ENCODE data around the gene FILIP1L. TPM values are rescaled to one million over a fixed set of nuclear protein-coding genes. Genes with fewer than 3 reads are reported as not detected.

FILIP1L gene
- total RNA-seq: 10 to 100 TPM; 77.0 to 86.6 TPM
- long read RNA-seq, full-length matches to known transcripts: 30 of 41 reads
- long read RNA-seq, partial matches to known transcripts: 2 of 41 reads
- long read RNA-seq, other reads (novel, unspliced or antisense): 9 of 41 reads

GRCh38 chr3:100114413-100115030 is at the start of gene FILIP1L:
Gene FILIP1L, minus strand, starts transcription at chr3:100114501.
- intact Hi-C loops (cut with DNase I): loop anchor here in 1 of 2 donors (5.0 kb wide), 1 partner anchor 42 kb away; no protein-coding TSS in a partner anchor
- DNase-seq: peak; percentile 49
- ATAC-seq: peak; percentile 81 to 91

GRCh38 chr3:100163787-100164186 is 49.5 kb upstream of the FILIP1L start:
- DNase-seq (no peak), ATAC-seq (peak; percentile 59 to 83)
- intact Hi-C loops (cut with DNase I): no loop called here

GRCh38 chr3:100160521-100160920 is 46.2 kb upstream of the FILIP1L start:
- no peak for DNase-seq
- intact Hi-C loops (cut with DNase I): no loop called here
- no peak for ATAC-seq

- DNase-seq: no peak
- peak in 1 of 2 donors; percentile 48 for ATAC-seq
- intact Hi-C loops (cut with DNase I): no loop called here
Measured at GRCh38 chr3:100159331-100160153, 45.2 kb upstream of the FILIP1L start.

- DNase-seq (no peak), ATAC-seq (peak; percentile 65 to 80)
- intact Hi-C loops (cut with DNase I): no loop called here
Measured at GRCh38 chr3:100158918-100159330, 44.6 kb upstream of the FILIP1L start.

GRCh38 chr3:100157685-100158084 is 43.4 kb upstream of the FILIP1L start:
- intact Hi-C loops (cut with DNase I): no loop called here
- DNase-seq (no peak), ATAC-seq (peak in 1 of 2 donors; percentile 31)

GRCh38 chr3:100155590-100155989 is 41.3 kb upstream of the FILIP1L start:
- no peak for DNase-seq
- intact Hi-C loops (cut with DNase I): no loop called here
- no peak for ATAC-seq

GRCh38 chr3:100155128-100155527 is 40.8 kb upstream of the FILIP1L start:
- intact Hi-C loops (cut with DNase I): no loop called here
- DNase-seq (no peak), ATAC-seq (no peak)

GRCh38 chr3:100154171-100154570 is 39.9 kb upstream of the FILIP1L start:
- intact Hi-C loops (cut with DNase I): no loop called here
- no peak for ATAC-seq

GRCh38 chr3:100151024-100151707 is 36.9 kb upstream of the FILIP1L start:
- peak; percentile 64 to 76 for ATAC-seq

More at GRCh38 chr3:100154171-100154570, 39.9 kb upstream of the FILIP1L start:
- no peak for DNase-seq

GRCh38 chr3:100150473-100150872 is 36.2 kb upstream of the FILIP1L start:
- intact Hi-C loops (cut with DNase I): no loop called here
- peak; percentile 74 to 86 for ATAC-seq

More at GRCh38 chr3:100151024-100151707, 36.9 kb upstream of the FILIP1L start:
- intact Hi-C loops (cut with DNase I): no loop called here
- DNase-seq: no peak

GRCh38 chr3:100149713-100150415 is 35.6 kb upstream of the FILIP1L start:
- intact Hi-C loops (cut with DNase I): no loop called here
- no peak for ATAC-seq
- DNase-seq: no peak

More at GRCh38 chr3:100150473-100150872, 36.2 kb upstream of the FILIP1L start:
- no peak for DNase-seq

GRCh38 chr3:100149130-100149529 is 34.8 kb upstream of the FILIP1L start:
- intact Hi-C loops (cut with DNase I): no loop called here
- DNase-seq: no peak
- ATAC-seq: no peak

- no peak for DNase-seq
- intact Hi-C loops (cut with DNase I): no loop called here
- ATAC-seq: no peak
Measured at GRCh38 chr3:100144255-100144866, 30.1 kb upstream of the FILIP1L start.

GRCh38 chr3:100141586-100141985 is 27.3 kb upstream of the FILIP1L start:
- intact Hi-C loops (cut with DNase I): no loop called here
- no peak for DNase-seq

GRCh38 chr3:100140976-100141375 is 26.7 kb upstream of the FILIP1L start:
- ATAC-seq (no peak), DNase-seq (no peak)
- intact Hi-C loops (cut with DNase I): no loop called here

More at GRCh38 chr3:100141586-100141985, 27.3 kb upstream of the FILIP1L start:
- ATAC-seq: no peak

- ATAC-seq (peak; percentile 92 to 95), DNase-seq (no peak)
- intact Hi-C loops (cut with DNase I): no loop called here
Measured at GRCh38 chr3:100136921-100137320, 22.6 kb upstream of the FILIP1L start.

GRCh38 chr3:100131241-100131640 is 16.9 kb upstream of the FILIP1L start:
- intact Hi-C loops (cut with DNase I): no loop called here
- DNase-seq (no peak), ATAC-seq (no peak)

All from left cardiac atrium (tissue), 4 donors.